CD1c-positive myeloid dendritic cell (primary cell): Measurements from ENCODE around the gene IDH2.

ENCODE experiments used
- DNase-seq: peaks from one replicate; pipeline ENCODE4 v3.0.0-alpha.2; 2016; ENCODE audit errors: extremely low spot score

The IDH2 gene

GRCh38 chr15:90044916-90045371 is 57.3 kb downstream of the IDH2 start:
- no peak for DNase-seq

GRCh38 chr15:90044191-90044590 is 58.1 kb downstream of the IDH2 start:
- DNase-seq: no peak

GRCh38 chr15:90043530-90044010 is 58.7 kb downstream of the IDH2 start:
- no peak for DNase-seq

GRCh38 chr15:90042766-90043529 is 59.3 kb downstream of the IDH2 start:
- DNase-seq: no peak

- DNase-seq: no peak
Observed at GRCh38 chr15:90042356-90042755, 59.9 kb downstream of the IDH2 start.

GRCh38 chr15:90040618-90041017 is 61.6 kb downstream of the IDH2 start:
- DNase-seq: no peak

GRCh38 chr15:90039996-90040395 is 62.3 kb downstream of the IDH2 start:
- peak; percentile 64 for DNase-seq

GRCh38 chr15:90038632-90039095 is 63.6 kb downstream of the IDH2 start:
- DNase-seq: no peak

GRCh38 chr15:90037961-90038631 is 64.2 kb downstream of the IDH2 start:
- DNase-seq: peak; percentile 57

GRCh38 chr15:90037511-90037860 is 64.8 kb downstream of the IDH2 start:
- no peak for DNase-seq

- DNase-seq: no peak
Observed at GRCh38 chr15:90036806-90037510, 65.3 kb downstream of the IDH2 start.

- DNase-seq: no peak
Observed at GRCh38 chr15:90036343-90036742, 65.9 kb downstream of the IDH2 start.

GRCh38 chr15:90035840-90036230 is 66.4 kb downstream of the IDH2 start:
- peak; percentile 63 for DNase-seq

- peak; percentile 87 for DNase-seq
Observed at GRCh38 chr15:90035095-90035839, 67.0 kb downstream of the IDH2 start.

GRCh38 chr15:90033448-90033847 is 68.8 kb downstream of the IDH2 start:
- DNase-seq: no peak
